Peyer's patch (tissue), 4 donors: ENCODE measurements around the gene CD40. TPM values are rescaled to one million over a fixed set of nuclear protein-coding genes. Genes with fewer than 3 reads are reported as not detected.

Experiments
- DNase-seq, 3 donors: peaks; one replicate each; pipeline ENCODE4 v3.0.0-alpha.2; 2017 to 2019
- H3K27ac ChIP-seq, 4 donors: fragments of 200-600 bp; sonication (generic); one replicate each; pipeline ENCODE4 v1.5.1; 2016 to 2019
- H3K27me3 ChIP-seq, 2 donors: fragments of 200-600 bp; sonication (generic); one replicate each; pipeline ENCODE4 v1.5.1; 2019
- H3K36me3 ChIP-seq, 3 donors: fragments of 200-600 bp; sonication (generic); one replicate each; pipeline ENCODE4 v1.5.1; 2016 to 2019
- H3K4me1 ChIP-seq, 4 donors: fragments of 200-600 bp; sonication (generic); one replicate each; pipeline ENCODE4 v1.5.1; 2016 to 2019
- H3K4me3 ChIP-seq, 4 donors: fragments of 200-600 bp; sonication (generic); 1 replicate in 3 of 4; 2 replicates in 1 of 4; pipeline ENCODE4 v1.5.1; 2016 to 2019; ENCODE audit warnings: mild to moderate bottlenecking in 1 of 4
- H3K9me3 ChIP-seq, 4 donors: fragments of 200-600 bp; sonication (generic); one replicate each; pipeline ENCODE4 v1.5.1; 2016 to 2019; ENCODE audit warnings: mild to moderate bottlenecking in 1 of 4
- CTCF ChIP-seq, 6 experiments: fragments of 450-650 bp in 4 of 6; fragments of 200-600 bp in 2 of 6; sonication (generic) in 1 of 6; IDR thresholded peaks; one replicate each; pipeline ENCODE4 v1.5.1; 2017 to 2019; ENCODE audit warnings: antibody characterized with exemption in 6 of 6, mild to moderate bottlenecking in 3 of 6, moderate library complexity in 1 of 6
- POLR2A ChIP-seq, 2 donors: fragments of 450-650 bp; IDR thresholded peaks; one replicate each; pipeline ENCODE4 v1.5.1; 2017; ENCODE audit warnings: antibody characterized with exemption in 2 of 2, mild to moderate bottlenecking in 2 of 2, moderate library complexity in 2 of 2
- total RNA-seq, 4 donors: library from RNA; depleted of rRNA; stranded (reverse); fragments of >200 nt; gene quantifications; one replicate each; pipeline ENCODE4 v1.1.0, GENCODE V29; 2016

The CD40 gene
- total RNA-seq, 4 donors from 2014 or later, result 1.6 to 17.6 (median 9.3) TPM

- no peak for TF ChIP-seq CTCF (IDR thresholded peaks at IDR 0.05)
- no peak for TF ChIP-seq POLR2A (IDR thresholded peaks at IDR 0.05)
- Histone ChIP-seq H3K27me3 (no peaks in the 10 kb centered on the region), H3K27ac (no peak overlapping the region), H3K4me1 (peaks cover 0 to 51% (median 11%) of the 10 kb centered on the region in 4 donors), H3K4me3 (no peak overlapping the region), H3K36me3 (peaks cover 0 to 17% (median 0%) of the 10 kb centered on the region in 3 donors), H3K9me3 (no peaks in the 10 kb centered on the region)
- DNase-seq, result no peak
Measured at GRCh38 chr20:46083101-46083500, 35.0 kb upstream of the CD40 start.

GRCh38 chr20:46083531-46084061, 34.5 kb upstream of the CD40 start:
- no peak for TF ChIP-seq POLR2A (IDR thresholded peaks at IDR 0.05)
- no peak for TF ChIP-seq CTCF (IDR thresholded peaks at IDR 0.05)
- Histone ChIP-seq H3K27me3 (no peaks in the 10 kb centered on the region), H3K9me3 (no peaks in the 10 kb centered on the region), H3K36me3 (peaks cover 0 to 12% (median 0%) of the 10 kb centered on the region in 3 donors), H3K27ac (no peak overlapping the region), H3K4me3 (no peak overlapping the region), H3K4me1 (peaks cover 0 to 56% (median 13%) of the 10 kb centered on the region in 4 donors)
- DNase-seq, result no peak

- H3K4me3 ChIP-seq, result no peak overlapping the region
- H3K27me3 ChIP-seq, result no peaks in the 10 kb centered on the region
- TF ChIP-seq POLR2A (IDR thresholded peaks at IDR 0.05) (no peak), CTCF (IDR thresholded peaks at IDR 0.05) (no peak)
- DNase-seq, result no peak
- no peaks in the 10 kb centered on the region for H3K9me3 ChIP-seq
- peaks cover 0 to under 1% (median 0%) of the 10 kb centered on the region in 3 donors for H3K36me3 ChIP-seq
- peaks cover 0 to 57% (median 14%) of the 10 kb centered on the region in 4 donors for H3K4me1 ChIP-seq
- H3K27ac ChIP-seq, result no peak overlapping the region
Measured at GRCh38 chr20:46084805-46085178, 33.3 kb upstream of the CD40 start.

- Histone ChIP-seq H3K4me3 (no peak overlapping the region), H3K4me1 (peaks cover 0 to 57% (median 14%) of the 10 kb centered on the region in 4 donors), H3K27ac (peak overlapping the region in 1 of 4 donors; percentile 22), H3K27me3 (no peaks in the 10 kb centered on the region), H3K9me3 (no peaks in the 10 kb centered on the region), H3K36me3 (no peaks in the 10 kb centered on the region)
- no peak for DNase-seq
- TF ChIP-seq POLR2A (IDR thresholded peaks at IDR 0.05), result no peak
Measured at GRCh38 chr20:46085179-46085851, 32.8 kb upstream of the CD40 start.

GRCh38 chr20:46087161-46087560, 31.0 kb upstream of the CD40 start:
- Histone ChIP-seq H3K4me3 (no peak overlapping the region), H3K36me3 (no peaks in the 10 kb centered on the region), H3K27me3 (no peaks in the 10 kb centered on the region), H3K27ac (no peak overlapping the region), H3K4me1 (peaks cover 0 to 57% (median 14%) of the 10 kb centered on the region in 4 donors), H3K9me3 (no peaks in the 10 kb centered on the region)
- TF ChIP-seq CTCF (IDR thresholded peaks at IDR 0.05) (peak in 5 of 6 experiments; percentile 5 to 42 (median 37)), POLR2A (IDR thresholded peaks at IDR 0.05) (no peak)
- no peak for DNase-seq

GRCh38 chr20:46088409-46089166, 29.5 kb upstream of the CD40 start:
- no peaks in the 10 kb centered on the region for H3K27me3 ChIP-seq
- peaks cover 0 to 44% (median 12%) of the 10 kb centered on the region in 4 donors for H3K4me1 ChIP-seq
- DNase-seq, result no peak

More at GRCh38 chr20:46088409-46089166, 29.5 kb upstream of the CD40 start:
- no peak for TF ChIP-seq CTCF (IDR thresholded peaks at IDR 0.05)
- H3K36me3 ChIP-seq, result no peaks in the 10 kb centered on the region
- H3K9me3 ChIP-seq, result no peaks in the 10 kb centered on the region
- peak overlapping the region; percentile 97 to 100 (median 99) for H3K27ac ChIP-seq
- H3K4me3 ChIP-seq, result peak overlapping the region; percentile 82 to 98 (median 86)
